Measurements from ENCODE around the gene KRT85. TPM values are rescaled to one million over a fixed set of nuclear protein-coding genes. Genes with fewer than 3 reads are reported as not detected.

The KRT85 gene
- total and polyA plus RNA-seq, 2 of the 4 experiments (the other 2 are of a cell fraction): not detected

DNA sequence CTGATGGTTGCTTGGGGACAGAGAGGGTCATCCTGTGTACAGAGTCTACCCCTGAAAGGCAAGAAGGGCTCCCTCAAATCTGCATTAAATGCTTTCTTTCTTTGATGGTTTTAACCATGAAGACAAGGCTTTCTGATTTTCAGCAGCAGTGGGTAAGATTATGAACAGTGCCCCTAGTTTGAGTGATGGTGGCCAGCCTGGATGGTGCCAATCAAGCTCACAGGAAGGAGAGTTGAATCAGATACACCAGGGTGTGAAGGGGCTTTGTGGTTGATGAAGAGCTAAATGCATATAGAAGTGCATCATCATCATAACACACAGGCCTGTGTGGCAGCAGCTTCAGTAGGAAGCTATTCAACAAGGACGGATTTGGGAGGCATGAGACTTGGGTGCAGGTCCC lies 5.7 kb downstream of the KRT85 start:
- intact Hi-C loops (cut with micrococcal nuclease): no loop called here
- H4K5ac ChIP-seq (ENCODE audit: low read depth, low read length): no peak overlapping the region
- H3K9me3 ChIP-seq (ENCODE audit: control insufficient read depth, insufficient read depth, low read length): no peaks in the 10 kb centered on the region
- no peak overlapping the region for H2AK5ac ChIP-seq (ENCODE audit: low read depth, low read length)
- H2BK20ac ChIP-seq (ENCODE audit: low read depth, low read length): no peak overlapping the region
- H4K8ac ChIP-seq (ENCODE audit: low read depth in 2 of 2, low read length in 2 of 2): no peak overlapping the region
- H3K23ac ChIP-seq (ENCODE audit: low read depth, low read length): no peak overlapping the region
- no CpG with 5 or more reads among the region's 1 CpG for WGBS, 2 experiments (ENCODE audit: extremely low coverage in 2 of 2, insufficient read length in 1 of 2)
- no peak overlapping the region for H4K91ac ChIP-seq (ENCODE audit: insufficient read depth, low read depth, low read length)
- H2AK9ac ChIP-seq (replicated peaks; ENCODE audit: low read depth, low read length, poor library complexity): no peak overlapping the region
- no peak overlapping the region for H3K27ac ChIP-seq (ENCODE audit: insufficient read depth, low read length)
- no peak overlapping the region for H2BK15ac ChIP-seq (ENCODE audit: low read depth, low read length)
- no peak for ATAC-seq (ENCODE audit: low read depth)
- H3K56ac ChIP-seq (ENCODE audit: extremely low read depth, insufficient read depth, low read length): no peak overlapping the region
- no peaks in the 10 kb centered on the region for H3K79me1 ChIP-seq (ENCODE audit: low read depth in 1 of 2, low read length in 2 of 2)
- H3K9ac ChIP-seq (ENCODE audit: low read depth, low read length): no peak overlapping the region
- H3K4me1 ChIP-seq (ENCODE audit: control insufficient read depth, insufficient read depth, low read length): no peaks in the 10 kb centered on the region
- H3K4ac ChIP-seq (ENCODE audit: low read depth, low read length): no peak overlapping the region
- H2BK5ac ChIP-seq (ENCODE audit: low read depth, low read length, poor library complexity, severe bottlenecking): no peak overlapping the region
- no peak overlapping the region for H2BK120ac ChIP-seq (ENCODE audit: low read depth, low read length)
- in situ Hi-C loops (cut with MboI; ENCODE audit: low sequenced_read_pairs): no loop called here
- H3K9me1 ChIP-seq (ENCODE audit: insufficient read depth, low read length): peaks cover 2% of the 10 kb centered on the region; the same call in 1 of the 2 replicates
- H3K27me3 ChIP-seq (ENCODE audit: control insufficient read depth, insufficient read depth, low read length): peaks cover 52% of the 10 kb centered on the region
- no peaks in the 10 kb centered on the region for H3K36me3 ChIP-seq (ENCODE audit: control insufficient read depth, insufficient read depth, low read length)
- DNase-seq: no peak
- POLR2A ChIA-PET (ENCODE audit: unreplicated experiment): no interaction called here
- TF ChIP-seq MAFK (IDR thresholded peaks at IDR 0.05; ENCODE audit: low read depth, low read length) (no peak), RFX5 (IDR thresholded peaks at IDR 0.05; ENCODE audit: low read depth, low read length) (no peak), SMC3 (IDR thresholded peaks at IDR 0.05; ENCODE audit: low read depth, low read length) (no peak), RCOR1 (IDR thresholded peaks at IDR 0.05; ENCODE audit: insufficient replicate concordance, low read length) (no peak), CHD1 (IDR thresholded peaks at IDR 0.05; ENCODE audit: low read depth, low read length) (no peak), CEBPB (IDR thresholded peaks at IDR 0.05; ENCODE audit: low read depth, low read length) (no peak), BHLHE40 (IDR thresholded peaks at IDR 0.05; ENCODE audit: low read depth, low read length) (no peak), NFE2L2 (IDR thresholded peaks at IDR 0.05; ENCODE audit: low read depth, low read length) (no peak), POLR2A (IDR thresholded peaks at IDR 0.05; ENCODE audit: low read depth, low read length) (no peak), MXI1 (IDR thresholded peaks at IDR 0.05; ENCODE audit: borderline replicate concordance, low read depth, low read length) (no peak), FOS (IDR thresholded peaks at IDR 0.05; ENCODE audit: low read depth, low read length) (no peak), RAD21 (IDR thresholded peaks at IDR 0.05; ENCODE audit: low read length) (no peak)
- TF ChIP-seq, protein P1, sequence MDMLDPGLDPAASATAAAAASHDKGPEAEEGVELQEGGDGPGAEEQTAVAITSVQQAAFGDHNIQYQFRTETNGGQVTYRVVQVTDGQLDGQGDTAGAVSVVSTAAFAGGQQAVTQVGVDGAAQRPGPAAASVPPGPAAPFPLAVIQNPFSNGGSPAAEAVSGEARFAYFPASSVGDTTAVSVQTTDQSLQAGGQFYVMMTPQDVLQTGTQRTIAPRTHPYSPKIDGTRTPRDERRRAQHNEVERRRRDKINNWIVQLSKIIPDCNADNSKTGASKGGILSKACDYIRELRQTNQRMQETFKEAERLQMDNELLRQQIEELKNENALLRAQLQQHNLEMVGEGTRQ (IDR thresholded peaks at IDR 0.05; ENCODE audit: low read depth, low read length): no peak
- TF ChIP-seq, protein P2, sequence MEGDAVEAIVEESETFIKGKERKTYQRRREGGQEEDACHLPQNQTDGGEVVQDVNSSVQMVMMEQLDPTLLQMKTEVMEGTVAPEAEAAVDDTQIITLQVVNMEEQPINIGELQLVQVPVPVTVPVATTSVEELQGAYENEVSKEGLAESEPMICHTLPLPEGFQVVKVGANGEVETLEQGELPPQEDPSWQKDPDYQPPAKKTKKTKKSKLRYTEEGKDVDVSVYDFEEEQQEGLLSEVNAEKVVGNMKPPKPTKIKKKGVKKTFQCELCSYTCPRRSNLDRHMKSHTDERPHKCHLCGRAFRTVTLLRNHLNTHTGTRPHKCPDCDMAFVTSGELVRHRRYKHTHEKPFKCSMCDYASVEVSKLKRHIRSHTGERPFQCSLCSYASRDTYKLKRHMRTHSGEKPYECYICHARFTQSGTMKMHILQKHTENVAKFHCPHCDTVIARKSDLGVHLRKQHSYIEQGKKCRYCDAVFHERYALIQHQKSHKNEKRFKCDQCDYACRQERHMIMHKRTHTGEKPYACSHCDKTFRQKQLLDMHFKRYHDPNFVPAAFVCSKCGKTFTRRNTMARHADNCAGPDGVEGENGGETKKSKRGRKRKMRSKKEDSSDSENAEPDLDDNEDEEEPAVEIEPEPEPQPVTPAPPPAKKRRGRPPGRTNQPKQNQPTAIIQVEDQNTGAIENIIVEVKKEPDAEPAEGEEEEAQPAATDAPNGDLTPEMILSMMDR (conservative IDR thresholded peaks at IDR 0.05; ENCODE audit: low read depth, low read length): no peak
- TF ChIP-seq, protein P3, sequence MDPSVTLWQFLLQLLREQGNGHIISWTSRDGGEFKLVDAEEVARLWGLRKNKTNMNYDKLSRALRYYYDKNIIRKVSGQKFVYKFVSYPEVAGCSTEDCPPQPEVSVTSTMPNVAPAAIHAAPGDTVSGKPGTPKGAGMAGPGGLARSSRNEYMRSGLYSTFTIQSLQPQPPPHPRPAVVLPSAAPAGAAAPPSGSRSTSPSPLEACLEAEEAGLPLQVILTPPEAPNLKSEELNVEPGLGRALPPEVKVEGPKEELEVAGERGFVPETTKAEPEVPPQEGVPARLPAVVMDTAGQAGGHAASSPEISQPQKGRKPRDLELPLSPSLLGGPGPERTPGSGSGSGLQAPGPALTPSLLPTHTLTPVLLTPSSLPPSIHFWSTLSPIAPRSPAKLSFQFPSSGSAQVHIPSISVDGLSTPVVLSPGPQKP (IDR thresholded peaks at IDR 0.05; ENCODE audit: borderline replicate concordance, low read depth, low read length): no peak
- no peak overlapping the region for H3K14ac ChIP-seq (replicated peaks; ENCODE audit: low read depth, low read length)
- no TSS peak for BruUV-seq (replicated peaks)
- H3K4me2 ChIP-seq (ENCODE audit: low read depth, low read length): no peak overlapping the region
- H3K4me3 ChIP-seq (ENCODE audit: insufficient read depth, low read depth, low read length): no peak overlapping the region
- H2AFZ ChIP-seq (replicated peaks; ENCODE audit: low read length, poor library complexity): no peak overlapping the region
- dilution Hi-C loops (cut with HindIII; ENCODE audit: low sequenced_read_pairs, unreplicated experiment): no loop called here
- no peak overlapping the region for H3K18ac ChIP-seq (ENCODE audit: low read depth, low read length)
- H4K20me1 ChIP-seq (ENCODE audit: insufficient read depth, low read length): no peaks in the 10 kb centered on the region
- CTCF ChIA-PET: interaction anchor here (0.9 to 1.4 kb wide), 2 partner anchors 11 to 34 kb away, joined by 3 to 9 read pairs; no protein-coding TSS in a partner anchor
